G401.6 (cell line): Measurements from ENCODE around the gene NTM.

ENCODE experiments used
- FAIRE-seq: peaks from 2 replicates; lab custom pipeline; 2012; peaks lifted over from hg19 to GRCh38; lab: Jason Lieb, UNC

NTM gene

GRCh38 chr11:132158696-132159095 lies 788.3 kb downstream of the NTM start:
- no peak for FAIRE-seq

GRCh38 chr11:132161403-132162078 lies 791.1 kb downstream of the NTM start:
- FAIRE-seq: no peak

- FAIRE-seq: no peak
Measured at GRCh38 chr11:132168344-132168981, 798.0 kb downstream of the NTM start.

- FAIRE-seq: no peak
Measured at GRCh38 chr11:132171031-132171430, 800.6 kb downstream of the NTM start.

- no peak for FAIRE-seq
Measured at GRCh38 chr11:132174362-132175255, 804.2 kb downstream of the NTM start.

GRCh38 chr11:132177106-132177505 lies 806.7 kb downstream of the NTM start:
- FAIRE-seq: no peak

GRCh38 chr11:132184079-132184478 lies 813.7 kb downstream of the NTM start:
- no peak for FAIRE-seq

GRCh38 chr11:132185726-132186592 lies 815.5 kb downstream of the NTM start:
- FAIRE-seq: no peak

- FAIRE-seq: no peak
Measured at GRCh38 chr11:132186699-132187098, 816.3 kb downstream of the NTM start.

- no peak for FAIRE-seq
Measured at GRCh38 chr11:132187386-132187785, 817.0 kb downstream of the NTM start.

GRCh38 chr11:132187814-132188213 lies 817.4 kb downstream of the NTM start:
- FAIRE-seq: no peak

- no peak for FAIRE-seq
Measured at GRCh38 chr11:132196928-132197327, 826.5 kb downstream of the NTM start.

- no peak for FAIRE-seq
Measured at GRCh38 chr11:132200353-132200936, 830.0 kb downstream of the NTM start.

GRCh38 chr11:132202621-132203020 lies 832.2 kb downstream of the NTM start:
- FAIRE-seq: no peak

GRCh38 chr11:132205006-132205405 lies 834.6 kb downstream of the NTM start:
- FAIRE-seq: no peak

GRCh38 chr11:132205496-132205895 lies 835.1 kb downstream of the NTM start:
- no peak for FAIRE-seq

GRCh38 chr11:132206993-132207392 lies 836.6 kb downstream of the NTM start:
- FAIRE-seq: no peak

GRCh38 chr11:132208477-132209055 lies 838.2 kb downstream of the NTM start:
- no peak for FAIRE-seq

- FAIRE-seq: no peak
Measured at GRCh38 chr11:132211479-132211878, 841.1 kb downstream of the NTM start.

GRCh38 chr11:132217856-132218255 lies 847.4 kb downstream of the NTM start:
- FAIRE-seq: no peak

GRCh38 chr11:132220474-132220873 lies 850.1 kb downstream of the NTM start:
- no peak for FAIRE-seq
